Kidney tubule cell (primary cell): Measurements from ENCODE around the gene GJB1.
"Not testable (repeated sequence)": the region's sequence is repeated elsewhere in the genome, so short reads cannot be mapped to it uniquely, and the experiment has no call there.

Source experiments
- DNase-seq: peaks from one replicate; pipeline ENCODE4 v3.0.0-alpha.2; 2018; ENCODE audit warnings: low spot score

Gene GJB1

DNA sequence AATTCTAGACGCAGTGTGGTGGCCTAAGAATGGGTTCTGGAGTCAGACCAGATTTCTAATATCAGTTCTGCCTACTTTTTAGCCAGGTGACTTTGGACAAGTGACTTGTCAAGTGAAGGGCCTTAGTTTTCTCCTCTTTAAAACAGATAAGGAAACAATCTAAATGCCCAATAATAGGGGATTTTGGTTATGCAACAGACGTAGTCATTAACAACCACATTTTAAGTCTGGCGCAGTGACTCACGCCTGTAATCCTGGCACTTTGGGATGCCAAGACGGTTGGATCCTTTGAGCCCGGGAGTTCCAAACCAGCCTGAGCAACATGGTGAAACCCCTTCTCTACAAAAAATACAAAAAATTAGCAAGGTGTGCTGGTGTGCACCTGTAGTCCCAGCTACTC lies 33.0 kb downstream of the GJB1 start:
- DNase-seq = no peak

GRCh38 chrX:71256856-71257255 lies 33.8 kb downstream of the GJB1 start:
- DNase-seq = no peak

- not testable (repeated sequence) for DNase-seq
These were observed 45.6 kb downstream of the GJB1 start for GRCh38 chrX:71268624-71269023.

- no peak for DNase-seq
These were observed 46.9 kb downstream of the GJB1 start for GRCh38 chrX:71269801-71270395.

DNA sequence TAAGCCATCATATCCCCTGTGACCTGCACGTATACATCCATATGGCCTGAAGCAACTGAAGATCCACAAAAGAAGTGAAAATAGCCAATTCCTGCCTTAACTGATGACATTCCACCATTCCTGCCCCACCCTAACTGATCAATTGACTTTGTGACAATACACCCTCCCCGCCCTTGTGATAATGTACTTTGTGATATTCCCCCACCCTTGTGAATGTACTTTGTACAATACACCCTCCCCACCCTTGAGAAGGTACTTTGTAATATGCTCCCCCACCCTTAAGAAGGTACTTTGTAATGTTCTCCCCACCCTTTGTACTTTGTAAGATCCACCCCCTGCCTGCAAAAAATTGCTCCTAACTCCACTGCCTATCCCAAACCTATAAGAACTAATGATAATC lies 49.3 kb downstream of the GJB1 start:
- not testable (repeated sequence) for DNase-seq
